ENCODE measurements around the gene FAM171A2.
"Not testable (repeated sequence)": the region's sequence is repeated elsewhere in the genome, so short reads cannot be mapped to it uniquely, and the experiment has no call there.

Gene FAM171A2

GRCh38 chr17:44343510-44344209 lies 20.0 kb downstream of the FAM171A2 start:
- no peak for DNase-seq

DNA sequence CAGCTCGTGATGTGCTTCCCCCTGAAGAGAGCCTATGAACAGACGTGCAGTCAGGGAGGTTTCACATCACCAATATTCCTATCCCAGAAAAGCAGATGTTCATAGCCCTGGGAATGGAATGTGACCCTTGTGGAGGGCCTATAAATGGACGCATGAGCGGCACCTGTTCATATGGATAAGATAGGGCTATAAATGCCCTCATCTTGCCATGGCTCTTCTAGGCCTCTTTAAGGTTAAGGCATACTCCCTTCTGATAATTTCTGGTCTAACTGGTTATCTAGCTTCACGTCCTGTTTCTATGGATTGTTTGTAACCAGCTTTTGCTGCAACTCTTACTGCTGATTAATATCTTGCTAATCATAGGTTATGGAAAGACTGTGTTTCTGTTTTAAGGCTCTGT lies 23.1 kb downstream of the FAM171A2 start:
- not testable (repeated sequence) for DNase-seq

- DNase-seq = no peak
These were observed 25.0 kb downstream of the FAM171A2 start for GRCh38 chr17:44338702-44339101.

GRCh38 chr17:44335968-44336367 lies 27.7 kb downstream of the FAM171A2 start:
- no peak for DNase-seq

- DNase-seq = no peak
These were observed 28.1 kb downstream of the FAM171A2 start for GRCh38 chr17:44335564-44335963.

- DNase-seq = no peak
These were observed 28.9 kb downstream of the FAM171A2 start for GRCh38 chr17:44334727-44335126.

DNA sequence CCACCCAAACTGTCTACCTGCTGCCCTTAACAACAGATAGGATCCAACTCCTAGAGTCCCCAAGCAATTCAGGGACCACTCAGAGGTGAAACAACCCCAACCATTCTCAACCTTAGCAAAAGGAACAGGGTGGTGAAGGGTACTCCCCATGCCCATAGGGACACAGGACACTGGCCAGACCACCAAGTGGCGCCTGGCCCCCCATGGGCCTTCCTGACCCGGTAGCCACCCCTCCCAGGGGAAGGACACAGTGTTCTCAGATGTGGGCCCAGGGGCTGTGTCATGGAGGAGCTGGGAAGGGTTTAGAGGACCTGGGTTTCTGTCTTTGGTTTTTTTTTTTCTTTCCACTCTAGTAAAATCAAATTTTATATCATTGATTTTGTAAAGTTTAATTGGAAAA lies 29.3 kb downstream of the FAM171A2 start:
- DNase-seq = no peak

- DNase-seq = no peak
These were observed 30.3 kb downstream of the FAM171A2 start for GRCh38 chr17:44333371-44333770.

DNA sequence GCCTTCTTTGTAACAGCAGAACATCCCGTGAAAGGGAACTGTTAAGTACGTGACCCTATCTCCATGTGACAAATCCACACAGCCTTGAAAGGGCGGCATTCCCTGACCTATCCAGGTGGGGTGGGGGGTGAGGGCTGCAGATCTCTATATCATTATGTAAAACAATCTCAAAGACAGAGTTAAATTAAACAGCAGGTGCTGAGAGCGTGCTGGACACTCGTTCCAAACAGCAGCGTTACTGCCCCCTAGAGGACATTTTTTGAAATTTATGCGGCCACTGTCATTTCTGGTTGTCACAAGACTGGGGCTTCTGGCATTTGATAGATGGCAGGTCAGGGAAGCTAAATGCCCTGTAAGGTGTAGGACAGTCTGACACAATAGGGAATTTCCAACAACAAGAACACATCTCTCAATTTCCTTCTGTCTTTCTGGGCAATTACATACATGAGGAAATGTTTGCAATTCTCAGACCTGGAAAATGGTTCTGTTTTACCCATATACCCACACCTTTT lies 32.3 kb downstream of the FAM171A2 start:
- DNase-seq = peak; percentile 82

DNA sequence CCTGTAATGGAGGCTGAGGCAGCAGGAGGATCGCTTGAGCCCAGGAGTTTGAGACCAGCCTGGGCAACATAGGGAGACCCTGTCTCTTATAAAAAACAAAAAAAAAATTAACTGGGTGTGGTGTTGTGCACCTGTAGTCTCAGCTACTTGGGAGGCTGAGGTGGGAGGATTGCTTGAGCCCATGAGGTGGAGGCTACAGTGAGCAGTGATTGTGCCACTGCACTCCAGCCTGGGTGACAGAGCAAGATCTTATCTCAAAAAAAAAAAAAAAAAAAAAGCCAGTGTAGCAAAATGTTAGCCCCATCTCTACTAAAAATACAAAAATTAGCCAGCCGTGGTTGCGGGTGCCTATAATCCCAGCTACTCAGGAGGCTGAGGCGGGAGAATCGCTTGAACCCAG lies 33.4 kb downstream of the FAM171A2 start:
- not testable (repeated sequence) for DNase-seq

GRCh38 chr17:44329516-44329915 lies 34.1 kb downstream of the FAM171A2 start:
- DNase-seq = not testable (repeated sequence)

GRCh38 chr17:44327715-44328449 lies 35.8 kb downstream of the FAM171A2 start:
- no peak for DNase-seq

DNA sequence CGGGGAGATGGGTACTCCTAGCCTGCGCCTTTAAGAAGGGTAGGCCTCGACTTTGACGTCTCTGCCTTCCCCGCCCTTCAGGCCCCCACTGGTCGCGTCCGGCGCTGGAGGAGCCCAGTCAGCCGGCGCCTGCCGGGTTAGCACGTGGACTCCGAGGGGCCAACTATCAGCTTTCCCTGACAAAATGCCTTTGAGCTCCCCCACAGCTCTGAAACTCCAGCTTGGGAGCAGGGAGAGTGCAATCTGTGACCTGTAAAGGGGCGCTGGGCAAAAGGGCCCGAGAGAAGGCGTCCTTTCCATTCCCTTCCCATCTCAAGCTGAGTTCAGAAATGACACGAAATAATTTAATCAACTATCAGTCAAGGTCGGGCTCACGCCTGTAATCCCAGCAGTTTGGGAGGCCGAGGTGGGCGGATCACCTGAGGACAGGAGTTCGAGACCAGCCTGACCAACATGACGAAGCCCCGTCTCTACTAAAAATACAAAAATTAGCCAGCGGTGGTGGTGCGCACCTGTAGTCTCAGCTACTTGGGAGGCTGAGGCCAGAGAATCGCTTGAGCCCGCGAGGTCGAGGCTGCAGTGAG lies 36.7 kb downstream of the FAM171A2 start:
- peak; percentile 93 for DNase-seq

DNA sequence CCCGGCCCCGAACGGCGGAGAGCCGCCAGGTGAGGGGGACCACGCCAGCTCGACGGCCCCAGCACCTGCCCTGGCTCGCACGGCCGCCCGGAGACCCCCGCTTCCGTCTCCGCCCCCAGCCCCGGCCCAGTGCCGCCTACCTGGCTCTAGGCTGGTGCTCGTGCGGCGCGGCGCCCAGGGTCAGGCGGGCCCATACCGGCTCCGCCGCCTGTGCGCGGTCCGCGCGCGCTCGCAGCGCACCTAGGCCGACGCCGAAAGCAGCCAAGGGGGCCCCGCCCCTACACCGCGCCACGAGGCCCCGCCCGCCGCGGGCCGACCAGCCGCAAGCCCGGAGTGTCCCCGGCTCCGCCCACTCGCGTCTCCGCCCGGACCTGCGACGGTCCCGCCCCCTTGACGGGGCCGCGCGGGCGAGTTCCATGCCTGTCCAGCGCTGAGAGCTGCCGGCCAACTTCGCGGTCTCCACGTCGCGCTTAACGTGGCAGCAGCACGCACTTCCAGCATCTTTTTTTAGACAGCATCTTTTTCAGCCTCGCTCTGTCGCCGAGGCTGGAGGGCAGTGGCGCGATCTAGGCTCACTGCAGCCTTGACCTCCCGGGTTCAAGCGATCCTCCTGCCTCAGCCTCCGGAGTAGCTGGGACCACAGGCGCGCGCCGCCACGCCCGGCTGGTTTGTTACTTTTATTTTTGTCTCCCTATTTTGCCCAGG lies 38.9 kb downstream of the FAM171A2 start, which contains the start of gene SLC25A39:
Gene SLC25A39 (minus strand): TSS at position 253 of the 705 bp plus-strand sequence. CDS start 1,261 bp downstream, outside the sequence.
- peak; percentile 96 for DNase-seq

GRCh38 chr17:44324092-44324570 lies 39.5 kb downstream of the FAM171A2 start:
- DNase-seq = no peak

GRCh38 chr17:44323359-44324091 lies 40.1 kb downstream of the FAM171A2 start:
- no peak for DNase-seq

- DNase-seq = no peak
These were observed 41.3 kb downstream of the FAM171A2 start for GRCh38 chr17:44322236-44322895.

- no peak for DNase-seq
These were observed 42.2 kb downstream of the FAM171A2 start for GRCh38 chr17:44321246-44322120.

DNA sequence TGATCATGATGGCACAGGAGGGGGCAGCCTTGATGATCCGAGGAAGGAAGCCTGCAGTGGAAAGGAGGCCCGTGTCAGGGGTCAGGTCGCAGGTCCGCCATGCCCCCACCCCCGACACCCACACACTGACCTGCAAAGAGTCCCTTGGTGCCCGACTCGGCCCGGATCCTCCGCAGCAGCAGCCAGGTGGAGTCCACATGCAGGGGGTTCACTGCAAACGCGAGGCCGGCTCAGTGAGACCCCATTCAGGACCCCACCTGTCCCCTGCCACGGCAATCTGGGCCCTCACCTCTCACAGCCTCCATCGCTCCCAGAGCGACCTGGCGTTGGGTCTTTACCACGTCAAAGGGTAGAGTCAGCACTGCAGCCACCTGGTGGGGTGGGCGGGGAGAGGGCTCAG lies 43.6 kb downstream of the FAM171A2 start:
- DNase-seq = no peak

- no peak for DNase-seq
These were observed 45.4 kb downstream of the FAM171A2 start for GRCh38 chr17:44318077-44318892.
